ENCODE measurements around the gene CLEC16A.

DNA sequence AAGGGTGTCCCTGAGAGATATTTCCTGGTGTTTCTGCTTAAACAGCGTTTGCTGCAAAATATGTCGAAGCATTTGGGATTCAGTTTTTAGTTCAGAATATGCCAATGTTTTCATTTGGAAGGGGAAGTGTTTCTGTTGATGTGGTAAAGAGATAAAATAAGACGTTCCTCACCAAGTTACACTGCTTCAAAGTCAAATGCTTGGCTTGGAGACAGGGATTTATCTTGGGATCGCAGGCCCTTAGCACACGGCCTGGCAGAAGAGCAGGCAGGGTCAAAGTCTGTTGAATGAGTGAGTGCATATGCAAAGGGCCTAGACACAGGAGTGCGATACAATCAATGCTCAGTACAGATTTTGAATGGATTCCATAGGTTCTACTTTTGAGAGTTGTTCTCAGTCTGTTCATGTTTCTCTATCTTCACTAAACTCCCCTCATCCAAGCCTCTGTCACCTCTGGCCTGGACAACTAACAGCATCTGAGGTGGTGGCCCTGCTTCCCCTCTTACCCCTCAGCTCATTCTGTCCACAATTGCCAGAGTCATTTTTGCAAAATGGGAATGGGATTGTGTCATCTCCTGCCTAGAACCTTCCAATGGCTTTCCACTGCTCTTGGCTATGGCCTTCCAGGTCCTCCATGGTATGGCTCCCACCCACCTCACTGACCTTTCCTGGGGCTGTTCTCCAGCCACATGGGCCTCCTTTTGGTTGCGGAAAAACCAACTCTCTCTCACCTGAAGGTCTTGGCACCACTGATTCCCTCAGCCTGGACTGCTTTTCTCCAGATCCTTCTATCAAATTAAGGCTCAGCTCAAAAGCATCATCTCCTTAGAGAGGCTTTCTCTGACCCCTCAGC is 5.3 kb upstream of the CLEC16A start:
- TF ChIP-seq EZH2phosphoT487 (IDR thresholded peaks at IDR 0.05): no peak
- TF ChIP-seq CTCF (IDR thresholded peaks at IDR 0.05): no peak
- no peak for TF ChIP-seq EZH2 (IDR thresholded peaks at IDR 0.05)
